ENCODE measurements around the gene APH1B.

Gene APH1B

GRCh38 chr15:63292771-63293170, 15.4 kb downstream of the APH1B start:
- Histone ChIP-seq H3K79me1 (replicated peaks; ENCODE audit: low read length, poor library complexity, severe bottlenecking) (peaks cover 12% of the 10 kb centered on the region), H3K4me3 (ENCODE audit: insufficient read depth in 1 of 2, low read depth in 1 of 2, low read length in 2 of 2) (no peak overlapping the region), H3K9ac (ENCODE audit: low read length) (peak overlapping the region; percentile 63), H3K4me1 (ENCODE audit: control insufficient read depth, insufficient read depth, low read depth, low read length) (peaks cover 2% of the 10 kb centered on the region), H2AFZ (ENCODE audit: low read depth, low read length) (no peak overlapping the region), H3K36me3 (ENCODE audit: control insufficient read depth in 1 of 2, insufficient read depth in 2 of 2, low read depth in 1 of 2, low read length in 2 of 2) (peaks cover 6 to 55% of the 10 kb centered on the region in 2 experiments), H3K4me2 (ENCODE audit: low read length, poor library complexity, severe bottlenecking) (no peak overlapping the region), H3K23ac (ENCODE audit: low read length in 2 of 2) (no peak overlapping the region), H4K91ac (ENCODE audit: low read length) (no peak overlapping the region), H2BK5ac (ENCODE audit: low read depth, low read length, poor library complexity, severe bottlenecking) (no peak overlapping the region), H4K8ac (ENCODE audit: low read length) (no peak overlapping the region), H2BK15ac (ENCODE audit: low read depth, poor library complexity, severe bottlenecking) (no peak overlapping the region), H3K9me3 (ENCODE audit: control insufficient read depth, low read length) (no peaks in the 10 kb centered on the region), H3K27ac (ENCODE audit: low read length, poor library complexity, severe bottlenecking) (no peak overlapping the region), H3K27me3 (ENCODE audit: control insufficient read depth in 1 of 2, insufficient read depth in 1 of 2, low read length in 2 of 2) (no peaks in the 10 kb centered on the region), H3K14ac (ENCODE audit: low read length in 2 of 2) (no peak overlapping the region), H3K4ac (ENCODE audit: low read depth in 1 of 2, low read length in 2 of 2) (no peak overlapping the region), H2BK120ac (ENCODE audit: low read depth, low read length) (no peak overlapping the region), H2AK5ac (ENCODE audit: low read length, severe bottlenecking) (peak overlapping the region; percentile 88), H2BK12ac (ENCODE audit: low read length in 2 of 2) (no peak overlapping the region), H3K18ac (ENCODE audit: low read depth in 1 of 2, low read length in 2 of 2) (no peak overlapping the region)
- 98% methylated on average over 4 of the region's 5 CpGs for WGBS
- no peak for DNase-seq

GRCh38 chr15:63294359-63294758, 17.0 kb downstream of the APH1B start:
- no peak overlapping the region for H2BK120ac ChIP-seq (ENCODE audit: low read depth, low read length)
- H3K9me3 ChIP-seq (ENCODE audit: control insufficient read depth, low read length) = no peaks in the 10 kb centered on the region
- H2AFZ ChIP-seq (ENCODE audit: low read depth, low read length) = no peak overlapping the region
- no peak overlapping the region for H3K4me3 ChIP-seq (ENCODE audit: insufficient read depth in 1 of 2, low read depth in 1 of 2, low read length in 2 of 2)
- H4K91ac ChIP-seq (ENCODE audit: low read length) = no peak overlapping the region
- H2BK12ac ChIP-seq (ENCODE audit: low read length in 2 of 2) = no peak overlapping the region
- no peak overlapping the region for H2BK15ac ChIP-seq (ENCODE audit: low read depth, poor library complexity, severe bottlenecking)
- no peak overlapping the region for H4K8ac ChIP-seq (ENCODE audit: low read length)
- H3K79me1 ChIP-seq (replicated peaks; ENCODE audit: low read length, poor library complexity, severe bottlenecking) = peaks cover 12% of the 10 kb centered on the region
- no peak overlapping the region for H3K4me2 ChIP-seq (ENCODE audit: low read length, poor library complexity, severe bottlenecking)
- H3K4ac ChIP-seq (ENCODE audit: low read depth in 1 of 2, low read length in 2 of 2) = no peak overlapping the region
- 98% methylated on average over 3 of the region's 3 CpGs for WGBS
- H3K27ac ChIP-seq (ENCODE audit: low read length, poor library complexity, severe bottlenecking) = no peak overlapping the region
- no peak overlapping the region for H3K9ac ChIP-seq (ENCODE audit: low read length)
- no peak for DNase-seq
- H3K4me1 ChIP-seq (ENCODE audit: control insufficient read depth, insufficient read depth, low read depth, low read length) = peaks cover 2% of the 10 kb centered on the region
- no peak overlapping the region for H3K14ac ChIP-seq (ENCODE audit: low read length in 2 of 2)
- no peaks in the 10 kb centered on the region for H3K27me3 ChIP-seq (ENCODE audit: control insufficient read depth in 1 of 2, insufficient read depth in 1 of 2, low read length in 2 of 2)
- peak overlapping the region; percentile 6 for H2AK5ac ChIP-seq (ENCODE audit: low read length, severe bottlenecking)
- peaks cover 6 to 61% of the 10 kb centered on the region in 2 experiments for H3K36me3 ChIP-seq (ENCODE audit: control insufficient read depth in 1 of 2, insufficient read depth in 2 of 2, low read depth in 1 of 2, low read length in 2 of 2)
- no peak overlapping the region for H3K18ac ChIP-seq (ENCODE audit: low read depth in 1 of 2, low read length in 2 of 2)
- no peak overlapping the region for H3K23ac ChIP-seq (ENCODE audit: low read length in 2 of 2)
- no peak overlapping the region for H2BK5ac ChIP-seq (ENCODE audit: low read depth, low read length, poor library complexity, severe bottlenecking)

GRCh38 chr15:63295341-63295740, 17.9 kb downstream of the APH1B start:
- no peak overlapping the region for H2AK5ac ChIP-seq (ENCODE audit: low read length, severe bottlenecking)
- no peak overlapping the region for H3K27ac ChIP-seq (ENCODE audit: low read length, poor library complexity, severe bottlenecking)
- H3K4ac ChIP-seq (ENCODE audit: low read depth in 1 of 2, low read length in 2 of 2) = no peak overlapping the region
- no peak overlapping the region for H2AFZ ChIP-seq (ENCODE audit: low read depth, low read length)
- no peak overlapping the region for H4K91ac ChIP-seq (ENCODE audit: low read length)
- DNase-seq = no peak
- H3K27me3 ChIP-seq (ENCODE audit: control insufficient read depth in 1 of 2, insufficient read depth in 1 of 2, low read length in 2 of 2) = no peaks in the 10 kb centered on the region
- H3K4me2 ChIP-seq (ENCODE audit: low read length, poor library complexity, severe bottlenecking) = no peak overlapping the region
- H3K4me1 ChIP-seq (ENCODE audit: control insufficient read depth, insufficient read depth, low read depth, low read length) = peaks cover 5% of the 10 kb centered on the region
- peaks cover 6 to 68% of the 10 kb centered on the region in 2 experiments for H3K36me3 ChIP-seq (ENCODE audit: control insufficient read depth in 1 of 2, insufficient read depth in 2 of 2, low read depth in 1 of 2, low read length in 2 of 2)
- no peak overlapping the region for H3K18ac ChIP-seq (ENCODE audit: low read depth in 1 of 2, low read length in 2 of 2)
- no peak overlapping the region for H3K9ac ChIP-seq (ENCODE audit: low read length)
- H3K4me3 ChIP-seq (ENCODE audit: insufficient read depth in 1 of 2, low read depth in 1 of 2, low read length in 2 of 2) = no peak overlapping the region
- H2BK5ac ChIP-seq (ENCODE audit: low read depth, low read length, poor library complexity, severe bottlenecking) = no peak overlapping the region
- H2BK12ac ChIP-seq (ENCODE audit: low read length in 2 of 2) = no peak overlapping the region
- no peak overlapping the region for H3K14ac ChIP-seq (ENCODE audit: low read length in 2 of 2)
- no peak overlapping the region for H2BK15ac ChIP-seq (ENCODE audit: low read depth, poor library complexity, severe bottlenecking)
- H3K23ac ChIP-seq (ENCODE audit: low read length in 2 of 2) = no peak overlapping the region
- H2BK120ac ChIP-seq (ENCODE audit: low read depth, low read length) = no peak overlapping the region
- H3K9me3 ChIP-seq (ENCODE audit: control insufficient read depth, low read length) = no peaks in the 10 kb centered on the region
- H4K8ac ChIP-seq (ENCODE audit: low read length) = no peak overlapping the region
- peaks cover 10% of the 10 kb centered on the region for H3K79me1 ChIP-seq (replicated peaks; ENCODE audit: low read length, poor library complexity, severe bottlenecking)

GRCh38 chr15:63296195-63296594, 18.8 kb downstream of the APH1B start:
- no peak for DNase-seq
- no peak overlapping the region for H3K27ac ChIP-seq (ENCODE audit: low read length, poor library complexity, severe bottlenecking)
- no peak overlapping the region for H2BK5ac ChIP-seq (ENCODE audit: low read depth, low read length, poor library complexity, severe bottlenecking)
- H3K27me3 ChIP-seq (ENCODE audit: control insufficient read depth in 1 of 2, insufficient read depth in 1 of 2, low read length in 2 of 2) = no peaks in the 10 kb centered on the region
- no peak overlapping the region for H2BK15ac ChIP-seq (ENCODE audit: low read depth, poor library complexity, severe bottlenecking)
- peaks cover 10% of the 10 kb centered on the region for H3K79me1 ChIP-seq (replicated peaks; ENCODE audit: low read length, poor library complexity, severe bottlenecking)
- peaks cover 7% of the 10 kb centered on the region for H3K4me1 ChIP-seq (ENCODE audit: control insufficient read depth, insufficient read depth, low read depth, low read length)
- H2AK5ac ChIP-seq (ENCODE audit: low read length, severe bottlenecking) = peak overlapping the region; percentile 63
- H3K9ac ChIP-seq (ENCODE audit: low read length) = no peak overlapping the region
- no peak overlapping the region for H4K8ac ChIP-seq (ENCODE audit: low read length)
- H2BK120ac ChIP-seq (ENCODE audit: low read depth, low read length) = no peak overlapping the region
- H4K91ac ChIP-seq (ENCODE audit: low read length) = no peak overlapping the region
- no peak overlapping the region for H3K18ac ChIP-seq (ENCODE audit: low read depth in 1 of 2, low read length in 2 of 2)
- H3K4me2 ChIP-seq (ENCODE audit: low read length, poor library complexity, severe bottlenecking) = no peak overlapping the region
- H3K9me3 ChIP-seq (ENCODE audit: control insufficient read depth, low read length) = no peaks in the 10 kb centered on the region
- peaks cover 6 to 72% of the 10 kb centered on the region in 2 experiments for H3K36me3 ChIP-seq (ENCODE audit: control insufficient read depth in 1 of 2, insufficient read depth in 2 of 2, low read depth in 1 of 2, low read length in 2 of 2)
- H3K14ac ChIP-seq (ENCODE audit: low read length in 2 of 2) = no peak overlapping the region
- H2AFZ ChIP-seq (ENCODE audit: low read depth, low read length) = no peak overlapping the region
- no peak overlapping the region for H3K4me3 ChIP-seq (ENCODE audit: insufficient read depth in 1 of 2, low read depth in 1 of 2, low read length in 2 of 2)
- 95% methylated on average over 6 of the region's 6 CpGs for WGBS
- H2BK12ac ChIP-seq (ENCODE audit: low read length in 2 of 2) = no peak overlapping the region
- no peak overlapping the region for H3K4ac ChIP-seq (ENCODE audit: low read depth in 1 of 2, low read length in 2 of 2)
- H3K23ac ChIP-seq (ENCODE audit: low read length in 2 of 2) = no peak overlapping the region
